ENCODE results near the gene CAMKK2.
A peak's percentile ranks its signal among the peaks of the same experiment; 100 is the strongest.

The CAMKK2 gene

DNA sequence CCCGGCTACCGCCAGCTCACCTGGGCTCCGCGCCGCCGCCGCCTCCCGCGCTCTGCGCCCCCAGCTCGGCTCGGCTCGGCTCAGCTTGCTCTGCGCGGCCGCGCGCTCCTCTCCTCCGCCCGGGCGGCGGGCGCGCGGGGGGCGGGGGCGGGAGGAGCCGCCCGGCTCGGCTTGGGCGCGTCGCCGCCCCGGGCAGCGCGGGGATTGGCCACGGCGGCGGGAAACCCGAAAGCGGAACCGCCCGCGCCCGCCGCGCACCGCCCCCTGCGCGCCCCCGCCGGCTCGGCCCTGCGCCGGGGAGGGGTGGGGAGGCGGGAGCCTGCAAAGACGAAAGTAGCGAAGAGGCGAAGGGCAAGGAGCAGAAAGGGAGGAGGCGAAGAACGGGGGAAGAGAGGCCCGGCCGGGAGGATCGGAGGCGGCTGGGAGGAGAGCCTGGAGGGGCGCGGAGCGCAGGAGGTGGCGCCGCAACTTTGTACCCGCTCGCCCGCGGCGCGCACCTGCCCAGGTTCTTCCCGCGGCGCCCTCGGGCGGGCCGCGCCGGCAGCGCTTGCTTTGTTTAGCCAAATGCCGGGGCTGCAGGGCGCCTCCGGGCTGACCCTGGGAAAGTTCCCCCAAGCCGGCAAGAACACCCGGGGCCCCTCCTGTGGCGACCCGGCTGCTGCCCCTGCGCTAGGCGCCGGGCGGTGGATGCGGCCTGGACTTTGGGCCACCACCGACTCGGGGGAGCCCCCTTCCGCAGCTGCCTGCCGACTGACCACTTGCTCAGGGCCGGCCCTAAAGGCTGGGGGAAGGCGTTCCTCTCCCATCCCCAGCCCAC is at the start of gene CAMKK2:
Gene CAMKK2, minus strand, starts transcription at position 92 of the 817 bp plus-strand sequence. CDS start 22,183 bp downstream, outside the sequence.
- no peaks in the 10 kb centered on the region for H3K27me3 ChIP-seq (ENCODE audit: insufficient read depth, poor library complexity, severe bottlenecking)
- ATAC-seq (ENCODE audit: low read depth) (peak; percentile 73), DNase-seq (ENCODE audit: low spot score) (peak; percentile 74)
- peak within 1 kb of the TSS; percentile 99 for H3K4me3 ChIP-seq (ENCODE audit: severe bottlenecking)
- H3K27ac ChIP-seq (ENCODE audit: poor library complexity, severe bottlenecking) = peak within 1 kb of the TSS; percentile 25
- peaks cover 3% of the 10 kb centered on the region for H3K4me1 ChIP-seq (ENCODE audit: insufficient read depth, poor library complexity, severe bottlenecking)
- TF ChIP-seq, protein P1, sequence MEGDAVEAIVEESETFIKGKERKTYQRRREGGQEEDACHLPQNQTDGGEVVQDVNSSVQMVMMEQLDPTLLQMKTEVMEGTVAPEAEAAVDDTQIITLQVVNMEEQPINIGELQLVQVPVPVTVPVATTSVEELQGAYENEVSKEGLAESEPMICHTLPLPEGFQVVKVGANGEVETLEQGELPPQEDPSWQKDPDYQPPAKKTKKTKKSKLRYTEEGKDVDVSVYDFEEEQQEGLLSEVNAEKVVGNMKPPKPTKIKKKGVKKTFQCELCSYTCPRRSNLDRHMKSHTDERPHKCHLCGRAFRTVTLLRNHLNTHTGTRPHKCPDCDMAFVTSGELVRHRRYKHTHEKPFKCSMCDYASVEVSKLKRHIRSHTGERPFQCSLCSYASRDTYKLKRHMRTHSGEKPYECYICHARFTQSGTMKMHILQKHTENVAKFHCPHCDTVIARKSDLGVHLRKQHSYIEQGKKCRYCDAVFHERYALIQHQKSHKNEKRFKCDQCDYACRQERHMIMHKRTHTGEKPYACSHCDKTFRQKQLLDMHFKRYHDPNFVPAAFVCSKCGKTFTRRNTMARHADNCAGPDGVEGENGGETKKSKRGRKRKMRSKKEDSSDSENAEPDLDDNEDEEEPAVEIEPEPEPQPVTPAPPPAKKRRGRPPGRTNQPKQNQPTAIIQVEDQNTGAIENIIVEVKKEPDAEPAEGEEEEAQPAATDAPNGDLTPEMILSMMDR (IDR thresholded peaks at IDR 0.05; ENCODE audit: poor library complexity, severe bottlenecking) = peak; percentile 32
- no peaks in the 10 kb centered on the region for H3K9me3 ChIP-seq (ENCODE audit: severe bottlenecking)
- H3K36me3 ChIP-seq (ENCODE audit: low read depth) = peaks cover 14% of the 10 kb centered on the region

DNA sequence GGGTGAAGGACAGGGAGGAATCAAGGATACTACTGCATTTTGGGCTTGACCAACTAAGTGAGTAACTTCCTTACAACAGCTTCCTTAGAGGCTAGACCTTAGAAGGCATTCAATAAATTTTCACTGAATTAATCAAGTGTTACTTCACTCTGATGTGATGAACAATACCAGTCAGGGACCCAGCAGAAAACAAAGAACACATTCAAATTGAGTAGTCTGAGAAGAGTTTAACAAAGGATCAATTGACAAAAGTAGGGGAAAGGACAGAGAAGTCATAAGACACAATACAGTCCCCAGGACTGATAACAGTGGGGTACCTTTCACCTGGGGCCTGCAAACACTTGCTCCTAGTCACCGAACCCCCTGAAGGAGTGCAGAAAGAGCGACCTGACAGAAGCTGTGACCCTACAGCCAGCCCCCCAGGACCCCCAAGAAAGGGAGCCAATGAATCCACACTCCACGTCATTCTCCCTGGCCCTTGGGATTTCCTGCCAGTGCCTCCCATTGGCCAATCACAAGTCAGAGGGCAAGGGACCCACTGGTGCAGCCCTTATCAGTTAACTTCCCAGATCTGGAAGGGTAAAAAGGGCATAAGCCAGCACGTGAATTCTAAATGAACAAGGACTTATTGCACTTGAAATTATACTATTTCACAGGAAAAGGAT is 48.8 kb upstream of the CAMKK2 start:
- TF ChIP-seq, protein P1 (IDR thresholded peaks at IDR 0.05; ENCODE audit: poor library complexity, severe bottlenecking) = no peak
- Histone ChIP-seq H3K4me3 (ENCODE audit: severe bottlenecking) (no peak overlapping the region), H3K27ac (ENCODE audit: poor library complexity, severe bottlenecking) (no peak overlapping the region), H3K9me3 (ENCODE audit: severe bottlenecking) (peaks cover 2% of the 10 kb centered on the region), H3K27me3 (ENCODE audit: insufficient read depth, poor library complexity, severe bottlenecking) (no peaks in the 10 kb centered on the region), H3K36me3 (ENCODE audit: low read depth) (peaks cover 83% of the 10 kb centered on the region), H3K4me1 (ENCODE audit: insufficient read depth, poor library complexity, severe bottlenecking) (no peaks in the 10 kb centered on the region)
- DNase-seq (ENCODE audit: low spot score) (no peak), ATAC-seq (ENCODE audit: low read depth) (no peak)

DNA sequence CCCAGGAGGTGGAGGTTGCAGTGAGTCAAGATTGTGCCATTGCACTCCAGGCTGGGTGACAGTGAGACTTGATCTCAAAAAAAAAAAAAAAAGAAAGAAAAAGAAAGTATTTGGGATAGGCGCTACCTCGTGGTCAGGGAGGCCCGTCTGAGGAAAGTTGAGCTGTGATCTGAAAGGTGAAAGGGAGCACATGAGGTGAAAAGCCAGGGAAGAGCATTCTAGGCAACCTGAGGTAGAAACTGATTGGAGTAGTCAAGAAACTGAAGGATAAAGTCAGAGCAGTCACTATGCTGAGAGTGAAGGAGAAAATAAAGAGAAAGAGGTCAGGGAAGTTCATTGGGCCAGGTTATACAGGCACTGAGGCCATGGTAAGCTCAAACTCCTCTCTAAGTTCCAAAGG is 48.0 kb upstream of the CAMKK2 start:
- Histone ChIP-seq H3K4me1 (ENCODE audit: insufficient read depth, poor library complexity, severe bottlenecking) (no peaks in the 10 kb centered on the region), H3K36me3 (ENCODE audit: low read depth) (peaks cover 80% of the 10 kb centered on the region), H3K27me3 (ENCODE audit: insufficient read depth, poor library complexity, severe bottlenecking) (no peaks in the 10 kb centered on the region), H3K4me3 (ENCODE audit: severe bottlenecking) (no peak overlapping the region), H3K9me3 (ENCODE audit: severe bottlenecking) (peaks cover 2% of the 10 kb centered on the region), H3K27ac (ENCODE audit: poor library complexity, severe bottlenecking) (no peak overlapping the region)
- ATAC-seq (ENCODE audit: low read depth) (no peak), DNase-seq (ENCODE audit: low spot score) (no peak)
- TF ChIP-seq, protein P1 (IDR thresholded peaks at IDR 0.05; ENCODE audit: poor library complexity, severe bottlenecking) = no peak

DNA sequence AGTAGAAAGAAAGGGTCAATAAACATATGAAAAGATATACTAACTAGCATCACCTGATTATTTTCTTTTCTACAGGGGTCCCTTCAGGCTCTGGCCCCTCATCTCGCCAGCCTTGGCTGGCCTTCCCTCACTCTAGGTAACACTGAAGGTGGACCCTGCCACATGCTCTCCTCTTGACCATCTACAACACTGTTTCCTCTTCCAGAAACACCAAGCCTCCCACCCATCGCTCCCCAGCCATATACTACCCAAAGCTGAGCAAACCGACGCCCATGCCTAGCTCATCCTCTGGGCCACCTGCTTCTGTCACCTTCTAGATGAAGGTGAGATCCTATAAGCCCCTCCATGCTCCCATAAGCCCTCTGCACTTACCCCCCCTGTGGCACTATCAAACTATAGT is 40.9 kb upstream of the CAMKK2 start:
- Histone ChIP-seq H3K27me3 (ENCODE audit: insufficient read depth, poor library complexity, severe bottlenecking) (no peaks in the 10 kb centered on the region), H3K36me3 (ENCODE audit: low read depth) (peaks cover 79% of the 10 kb centered on the region), H3K4me3 (ENCODE audit: severe bottlenecking) (no peak overlapping the region), H3K27ac (ENCODE audit: poor library complexity, severe bottlenecking) (no peak overlapping the region), H3K9me3 (ENCODE audit: severe bottlenecking) (peaks cover 2% of the 10 kb centered on the region), H3K4me1 (ENCODE audit: insufficient read depth, poor library complexity, severe bottlenecking) (no peaks in the 10 kb centered on the region)
- ATAC-seq (ENCODE audit: low read depth) (no peak), DNase-seq (ENCODE audit: low spot score) (no peak)
- TF ChIP-seq, protein P1 (IDR thresholded peaks at IDR 0.05; ENCODE audit: poor library complexity, severe bottlenecking) = no peak

Data from RWPE2 (cell line).